Measurements from ENCODE around the gene KDM5A.
"Not testable (repeated sequence)": the region's sequence is repeated elsewhere in the genome, so short reads cannot be mapped to it uniquely, and the experiment has no call there.

KDM5A gene

DNA sequence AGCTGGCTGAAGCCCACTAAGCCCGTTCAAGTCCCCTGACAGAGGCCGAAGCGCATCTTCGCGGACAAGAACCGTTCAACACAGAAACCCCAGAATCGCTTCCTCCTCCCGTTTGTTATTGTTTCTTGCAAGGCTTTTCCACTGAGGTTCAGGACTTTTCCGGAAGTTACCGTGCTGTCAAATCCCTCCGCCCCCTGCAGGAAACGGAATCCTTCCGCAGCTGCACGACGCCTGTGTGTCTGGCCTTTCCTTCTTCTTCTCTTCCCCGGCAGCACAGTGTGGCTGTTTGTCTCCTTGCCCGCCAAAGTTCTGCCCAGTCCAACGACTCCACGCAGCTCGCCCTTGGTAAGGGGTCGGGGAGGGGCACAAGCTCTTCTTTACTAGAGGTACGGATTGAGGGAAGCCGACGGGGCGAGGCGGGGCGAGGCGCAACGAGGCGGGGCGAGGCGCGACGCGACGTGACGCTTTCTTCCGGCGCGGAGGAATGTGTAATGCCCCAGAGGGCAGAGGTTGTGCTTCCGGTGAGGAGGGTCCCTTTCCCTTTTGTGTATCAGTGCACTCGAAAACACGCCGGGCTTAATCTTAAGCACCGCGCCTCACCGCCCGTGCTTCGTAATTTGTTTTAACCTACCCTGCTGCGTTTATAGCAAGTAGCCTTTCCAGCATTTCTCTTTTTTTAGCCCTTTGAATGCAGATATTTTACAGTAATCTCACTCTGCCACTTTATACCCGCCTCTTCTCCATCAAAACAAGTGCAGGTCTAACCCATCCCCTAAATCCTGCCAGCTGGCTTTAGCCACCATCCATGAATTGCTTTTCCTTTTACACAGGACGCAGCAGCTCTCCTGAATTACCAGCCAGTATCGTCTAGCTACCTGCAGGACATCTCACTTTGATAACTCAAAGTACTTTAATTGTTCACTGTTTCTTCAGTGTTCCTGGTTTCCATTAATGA lies at the start of gene KDM5A:
TSS of gene KDM5A (minus strand) at position 179 of the 955 bp plus-strand sequence. CDS start 229 bp downstream, outside the sequence.
- DNase-seq (ENCODE audit: insufficient read length, low spot score) (peak; percentile 74), FAIRE-seq (peak; percentile 94)

DNA sequence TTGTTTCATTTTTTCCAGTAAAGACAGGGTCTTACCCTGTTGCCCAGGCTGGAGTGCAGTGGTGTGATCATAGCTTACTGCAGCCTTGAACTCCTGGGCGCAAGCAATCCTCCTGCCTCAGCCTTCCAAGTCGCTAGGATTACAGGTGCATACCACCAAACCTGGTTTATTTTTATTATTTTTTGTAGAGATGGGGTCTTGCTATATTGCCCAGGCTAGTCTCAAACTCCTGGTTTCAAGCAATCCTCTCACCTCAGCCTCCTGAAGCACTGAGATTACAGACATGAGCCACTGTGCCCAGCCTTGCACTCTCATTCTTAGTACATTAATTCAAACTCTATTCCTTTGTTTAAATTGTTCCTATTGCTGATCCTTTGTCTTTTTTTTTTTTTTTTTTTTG lies 46.6 kb upstream of the KDM5A start:
- FAIRE-seq; DNase-seq (ENCODE audit: insufficient read length, low spot score): not testable (repeated sequence)

DNA sequence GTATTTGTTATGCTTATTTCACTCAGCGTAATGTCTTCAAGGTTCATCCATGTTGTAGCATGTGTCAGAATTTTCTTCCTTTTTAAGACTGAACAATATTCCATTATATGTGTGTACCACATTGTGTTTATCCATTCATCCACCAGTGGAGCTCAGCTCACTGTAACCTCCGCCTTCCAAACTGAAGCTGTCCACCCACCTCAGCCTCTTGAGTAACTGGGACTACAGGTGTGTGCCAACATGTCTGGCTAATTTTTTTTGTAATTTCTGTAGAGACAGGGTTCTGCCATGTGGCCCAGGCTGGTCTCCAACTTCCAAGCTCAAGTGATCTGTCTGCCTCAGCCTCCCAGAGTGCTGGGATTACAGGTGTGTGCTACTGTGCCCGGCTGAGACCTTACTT lies 33.4 kb upstream of the KDM5A start:
- FAIRE-seq: no peak
- no peak for DNase-seq (ENCODE audit: insufficient read length, low spot score)

DNA sequence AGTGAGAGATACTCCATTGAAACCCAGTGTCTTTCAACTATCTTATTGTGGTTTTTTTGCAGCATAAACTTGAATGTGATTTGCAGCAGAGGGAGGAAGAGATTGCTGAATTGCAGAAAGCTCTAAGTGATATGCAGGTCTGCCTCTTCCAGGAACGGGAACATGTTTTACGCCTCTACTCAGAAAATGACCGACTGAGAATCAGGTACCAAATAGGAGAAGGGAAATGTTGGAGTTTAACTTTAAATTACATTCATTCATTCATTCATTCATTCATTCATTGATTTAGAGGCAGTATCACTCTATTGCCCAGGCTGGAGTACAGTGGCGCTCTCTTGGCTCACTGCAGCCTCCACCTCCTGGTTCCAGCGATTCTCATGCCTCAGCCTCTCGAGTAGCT lies 29.3 kb upstream of the KDM5A start:
- FAIRE-seq (no peak), DNase-seq (ENCODE audit: insufficient read length, low spot score) (no peak)

DNA sequence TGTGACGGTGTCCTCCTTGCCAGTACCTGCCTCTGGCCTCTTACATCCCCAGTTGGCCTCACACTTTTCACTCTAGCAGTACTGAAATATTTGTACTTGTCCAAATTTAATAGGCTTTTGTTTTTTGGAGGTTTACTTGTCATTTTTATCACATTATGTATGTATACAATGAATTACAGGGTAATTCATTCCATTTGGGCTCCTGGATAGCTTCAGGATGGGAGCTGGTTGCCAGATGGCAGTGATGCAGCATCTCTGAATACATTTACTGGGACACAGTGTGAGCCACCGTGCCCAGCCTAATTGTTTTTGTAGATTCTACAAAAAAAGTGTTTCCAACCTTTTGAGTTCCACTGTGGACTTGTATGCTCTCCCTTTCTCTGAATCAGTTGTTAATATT lies 25.7 kb upstream of the KDM5A start:
- DNase-seq (ENCODE audit: insufficient read length, low spot score) (no peak), FAIRE-seq (no peak)

DNA sequence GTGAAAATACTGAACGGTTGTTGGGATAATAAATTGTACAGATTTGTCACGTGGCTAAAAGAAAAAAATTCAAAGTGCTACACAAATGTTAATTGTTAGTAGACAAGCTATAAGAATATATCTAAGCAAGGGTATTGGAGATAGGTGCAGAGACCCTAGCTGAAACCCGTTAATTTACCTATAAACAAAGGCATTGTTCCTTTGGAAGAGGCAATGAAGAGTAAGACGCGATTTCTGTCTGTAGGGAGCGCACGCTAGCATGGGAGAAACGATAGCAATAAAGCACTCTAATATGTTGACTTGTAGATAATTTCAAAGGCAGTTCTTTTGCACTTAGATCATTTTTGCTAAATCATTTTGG lies 12.9 kb upstream of the KDM5A start:
- no peak for DNase-seq (ENCODE audit: insufficient read length, low spot score)
- FAIRE-seq: peak; percentile 66

DNA sequence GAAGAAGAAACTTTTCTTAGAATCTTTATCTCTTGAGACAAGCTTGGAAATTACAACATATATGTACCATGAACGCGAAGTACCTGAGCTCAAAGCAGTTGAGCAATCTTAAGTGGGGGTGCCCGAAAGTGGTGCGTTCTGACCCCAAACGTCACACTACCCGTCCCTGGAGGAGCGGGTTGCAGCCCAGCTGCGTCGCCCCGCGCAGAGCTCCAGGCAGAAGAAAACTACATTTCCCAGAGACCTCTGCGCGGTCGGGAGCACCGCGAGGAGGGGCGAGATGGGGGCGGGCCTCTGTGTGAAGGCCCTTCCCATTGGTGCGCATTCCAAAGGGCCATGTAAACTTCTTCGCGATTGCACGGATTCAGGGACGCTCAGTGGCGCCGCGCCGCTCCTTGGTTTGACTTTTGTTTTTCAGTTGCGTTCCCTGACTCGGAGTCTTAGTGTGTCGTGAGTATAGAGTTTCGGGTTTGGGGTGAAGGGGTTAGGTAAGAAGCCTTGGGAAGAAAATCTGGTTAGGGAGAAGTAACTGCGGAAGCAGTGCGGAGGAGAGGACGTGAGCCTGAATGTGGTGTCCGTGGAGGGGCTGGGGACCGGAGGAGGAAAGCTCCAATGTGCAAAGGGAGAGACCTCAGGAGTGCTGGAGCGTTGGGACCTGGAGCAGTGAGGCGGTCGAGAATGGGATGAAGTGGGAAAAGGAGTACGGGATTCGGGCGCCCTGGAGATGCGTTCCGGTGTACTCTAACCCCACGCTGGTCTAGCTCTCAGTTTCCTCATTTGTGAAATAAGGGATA lies 12.3 kb upstream of the KDM5A start, which contains the start of gene CCDC77:
TSS of gene CCDC77 (plus strand) at position 410 of the 794 bp plus-strand sequence. CDS start 7,740 bp downstream, outside the sequence.
- DNase-seq (ENCODE audit: insufficient read length, low spot score): peak; percentile 70
- peak; percentile 99 for FAIRE-seq

DNA sequence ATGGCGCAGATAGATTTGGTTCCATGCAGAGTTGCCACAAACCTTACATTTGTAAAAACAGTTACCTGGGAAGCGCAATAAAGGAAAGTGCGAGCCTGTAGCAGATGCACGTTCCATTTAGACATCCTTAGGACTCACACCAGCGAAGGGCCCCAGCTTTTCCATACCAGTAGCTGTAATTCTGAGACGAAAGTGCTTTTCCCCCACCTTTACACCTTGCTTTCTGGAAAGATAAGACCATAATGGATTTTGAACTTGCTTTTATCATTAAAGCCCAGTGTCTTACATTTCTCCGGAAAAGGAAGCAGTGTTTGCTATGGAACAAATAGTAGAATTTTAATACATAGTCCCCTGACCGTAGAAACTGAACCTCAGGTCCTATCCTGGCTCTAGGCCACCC lies 11.7 kb upstream of the KDM5A start:
- FAIRE-seq: no peak
- DNase-seq (ENCODE audit: insufficient read length, low spot score): no peak

DNA sequence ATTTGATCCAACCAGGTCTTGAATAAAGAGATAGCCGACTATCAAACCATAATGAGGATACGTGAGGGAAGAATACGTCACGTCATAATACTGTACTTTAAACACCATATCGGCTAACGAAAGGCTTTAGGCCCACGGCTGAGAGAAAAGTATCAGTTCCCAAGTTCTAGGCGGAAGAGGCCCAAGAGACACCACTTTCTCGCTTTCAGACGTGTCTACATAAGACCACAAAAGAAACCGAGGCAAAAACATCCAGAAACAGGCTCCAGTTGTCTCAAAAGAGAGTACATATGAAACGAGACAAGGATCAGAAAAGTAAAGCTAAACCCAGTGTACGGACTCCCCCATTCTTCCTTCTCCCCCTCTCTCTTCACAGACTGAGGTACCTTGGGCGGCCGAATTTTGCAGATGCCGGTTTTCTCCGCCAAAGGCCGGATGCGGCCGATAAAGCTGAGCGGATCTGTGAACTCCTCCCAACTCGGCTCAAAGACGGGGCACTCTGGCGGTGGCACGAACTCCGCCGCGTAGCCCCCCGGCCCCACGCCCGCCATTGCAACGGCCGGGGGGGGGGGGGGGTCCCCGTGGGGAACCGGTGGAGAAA lies 479 bp downstream of the KDM5A start:
- DNase-seq (ENCODE audit: insufficient read length, low spot score) (peak; percentile 8), FAIRE-seq (no peak)

DNA sequence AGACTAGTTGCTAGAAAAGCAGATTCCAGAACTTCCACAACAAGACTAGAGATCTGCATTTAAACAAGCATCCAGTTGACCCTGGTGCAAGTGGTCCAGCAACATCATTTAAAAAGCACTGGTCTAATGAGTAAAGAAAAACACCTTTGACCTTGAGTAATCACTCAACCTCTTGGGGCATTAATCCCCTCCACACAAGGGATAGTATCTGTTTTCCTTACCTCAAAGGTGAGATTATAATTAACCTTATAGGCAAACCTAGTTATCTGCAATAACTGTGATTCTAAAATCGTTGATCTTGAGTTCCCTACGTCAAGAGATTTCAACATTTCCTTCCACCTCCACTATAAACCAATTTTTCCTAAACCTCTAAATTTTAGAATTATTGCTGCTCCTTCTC lies 1.1 kb downstream of the KDM5A start:
- FAIRE-seq (no peak), DNase-seq (ENCODE audit: insufficient read length, low spot score) (no peak)

DNA sequence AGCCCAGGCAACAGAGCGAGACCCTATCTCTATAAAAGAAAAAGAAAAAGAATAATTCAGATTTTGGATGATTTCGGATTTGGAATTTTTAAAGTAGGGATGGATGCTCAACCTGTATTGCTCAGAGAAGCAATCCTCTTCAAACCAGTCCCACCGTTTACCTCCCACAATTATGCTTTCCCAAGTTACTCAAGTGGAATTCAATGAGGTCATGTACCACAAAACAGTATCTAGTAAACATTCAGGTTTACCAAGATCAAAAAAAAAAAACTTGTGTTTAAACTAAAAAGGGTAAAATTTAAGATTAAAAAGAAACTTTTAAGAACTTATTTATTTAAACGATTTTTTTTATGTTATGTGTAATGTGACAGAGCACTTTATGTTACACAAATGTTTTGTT lies 2.5 kb downstream of the KDM5A start:
- DNase-seq (ENCODE audit: insufficient read length, low spot score) (no peak), FAIRE-seq (no peak)

DNA sequence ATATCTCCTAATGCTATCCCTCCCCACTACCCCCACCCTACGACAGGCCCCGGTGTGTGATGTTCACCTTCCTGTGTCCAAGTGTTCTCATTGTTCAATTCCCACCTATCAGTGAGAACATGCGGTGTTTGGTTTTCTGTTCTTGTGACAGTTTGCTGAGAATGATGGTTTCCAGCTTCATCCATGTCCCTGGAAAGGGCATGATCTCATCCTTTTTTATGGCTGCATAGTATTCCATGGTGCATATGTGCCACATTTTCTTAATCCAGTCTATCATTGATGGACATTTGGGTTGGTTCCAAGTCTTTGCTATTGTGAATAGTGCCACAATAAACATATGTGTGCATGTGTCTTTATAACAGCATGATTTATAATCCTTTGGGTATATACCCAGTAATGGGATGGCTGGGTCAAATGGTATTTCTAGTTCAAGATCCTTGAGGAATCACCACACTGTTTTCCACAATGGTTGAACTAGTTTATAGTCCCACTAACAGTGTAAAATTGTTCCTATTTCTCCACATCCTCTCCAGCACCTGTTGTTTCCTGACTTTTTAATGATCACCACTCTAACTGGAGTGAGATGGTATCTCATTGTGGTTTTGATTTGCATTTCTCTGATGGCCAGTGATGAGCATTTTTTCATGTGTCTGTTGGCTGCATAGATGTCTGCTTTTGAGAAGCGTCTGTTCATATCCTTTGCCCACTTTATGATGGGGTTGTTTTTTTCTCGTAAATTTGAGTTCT lies 18.2 kb downstream of the KDM5A start:
- DNase-seq (ENCODE audit: insufficient read length, low spot score); FAIRE-seq: not testable (repeated sequence)

DNA sequence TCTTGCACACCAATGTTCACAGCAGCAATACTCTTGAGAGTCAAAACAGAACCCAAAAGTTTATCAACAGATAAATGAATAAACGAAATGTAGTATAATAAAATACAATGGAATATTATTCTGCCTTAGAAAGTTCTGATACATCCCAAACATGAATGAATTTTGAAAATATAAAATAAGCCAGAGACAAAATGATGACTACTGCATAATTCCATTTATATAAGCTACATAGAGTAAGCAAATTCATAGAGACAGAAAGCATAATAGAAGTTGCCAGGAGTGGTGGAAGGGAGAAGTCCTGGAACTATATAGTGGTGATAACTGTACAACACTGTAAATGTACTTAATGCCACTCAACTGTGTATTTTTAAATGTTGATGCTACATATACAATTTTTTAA lies 21.1 kb downstream of the KDM5A start:
- FAIRE-seq: no peak
- no peak for DNase-seq (ENCODE audit: insufficient read length, low spot score)

DNA sequence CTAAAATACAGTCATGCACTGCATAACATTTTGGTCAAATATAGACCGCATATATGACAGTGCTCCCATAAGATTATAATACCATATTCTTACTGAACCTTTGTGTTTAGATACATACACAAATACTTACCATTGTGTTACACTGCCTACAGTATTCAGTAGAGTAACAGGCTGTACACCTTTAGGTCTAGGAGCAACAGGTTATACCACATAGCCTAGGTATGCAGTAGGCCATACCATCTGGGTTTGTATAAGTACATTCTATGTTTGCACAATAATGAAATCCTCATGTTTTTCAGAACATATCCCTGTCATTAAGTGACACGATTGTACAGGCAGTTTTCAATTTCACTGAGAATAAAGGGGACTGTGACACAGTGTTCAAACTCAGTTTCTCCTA lies 22.3 kb downstream of the KDM5A start:
- DNase-seq (ENCODE audit: insufficient read length, low spot score) (no peak), FAIRE-seq (no peak)

DNA sequence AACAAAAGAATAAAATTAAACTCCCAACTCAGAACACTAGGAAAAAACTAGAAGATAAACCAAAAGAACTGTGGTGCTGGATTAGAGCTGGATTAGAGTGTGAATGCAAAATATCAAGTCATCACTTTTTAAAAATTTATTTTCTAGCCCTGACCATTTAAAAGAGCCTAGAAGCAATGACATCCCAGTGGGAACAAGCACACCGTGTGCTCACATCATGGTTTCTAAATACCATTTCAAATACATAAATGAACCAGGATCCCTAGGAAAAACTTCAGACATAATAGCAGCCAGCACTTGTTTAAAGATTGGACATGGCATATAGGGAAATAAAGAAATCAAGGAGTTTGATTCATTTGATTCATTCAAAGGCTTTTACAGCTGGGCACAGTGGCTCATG lies 30.0 kb downstream of the KDM5A start:
- FAIRE-seq (no peak), DNase-seq (ENCODE audit: insufficient read length, low spot score) (no peak)

DNA sequence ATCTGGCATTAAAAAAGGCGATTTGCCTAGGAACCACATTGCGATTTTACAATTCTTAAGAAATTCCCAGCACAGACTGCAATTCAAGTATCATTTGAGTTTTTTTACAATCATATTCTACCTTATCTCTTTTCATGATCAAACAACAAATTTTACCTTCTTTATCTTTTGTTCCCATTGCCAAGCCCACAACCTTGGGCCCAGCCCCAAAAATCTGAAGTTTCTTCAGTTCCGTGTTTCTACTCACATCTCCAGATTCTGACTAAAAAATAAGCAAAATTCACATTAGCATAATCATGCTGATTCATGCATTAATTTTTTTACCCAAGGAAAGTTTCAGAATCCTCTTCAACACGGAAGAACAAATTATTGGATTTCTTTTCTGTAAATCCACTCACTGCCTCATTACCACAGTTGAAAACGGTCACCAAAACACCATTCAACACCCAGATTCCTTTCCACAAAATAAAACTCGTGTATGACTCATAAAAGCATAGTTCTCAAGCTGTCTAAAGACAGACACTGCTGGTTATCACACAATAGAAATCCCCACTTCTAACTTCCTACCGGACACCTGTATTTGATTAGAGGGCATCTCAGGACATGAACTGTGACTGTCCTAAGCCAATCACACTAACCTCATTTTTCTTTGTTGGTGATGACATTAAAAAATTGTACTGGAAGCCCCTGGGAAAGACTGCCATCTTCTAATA lies 32.7 kb downstream of the KDM5A start:
- no peak for DNase-seq (ENCODE audit: insufficient read length, low spot score)
- no peak for FAIRE-seq

DNA sequence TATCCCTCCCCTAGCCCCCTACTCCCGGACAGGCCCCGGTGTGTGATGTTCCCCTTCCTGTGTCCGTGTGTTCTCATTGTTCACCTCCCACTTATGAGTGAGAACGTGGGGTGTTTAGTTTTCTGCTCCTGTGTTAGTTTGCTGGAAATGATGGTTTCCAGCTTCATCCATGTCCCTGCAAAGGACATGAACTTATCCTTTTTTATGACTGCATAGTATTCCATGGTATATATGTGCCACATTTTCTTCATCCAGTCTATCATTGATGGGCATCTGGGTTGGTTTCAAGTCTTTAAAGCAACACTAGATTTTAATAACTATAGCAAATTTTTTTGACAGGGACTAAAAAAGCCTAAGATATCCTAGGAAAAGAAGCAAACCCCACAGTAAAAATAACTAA lies 37.9 kb downstream of the KDM5A start:
- not testable (repeated sequence) for DNase-seq (ENCODE audit: insufficient read length, low spot score); FAIRE-seq

DNA sequence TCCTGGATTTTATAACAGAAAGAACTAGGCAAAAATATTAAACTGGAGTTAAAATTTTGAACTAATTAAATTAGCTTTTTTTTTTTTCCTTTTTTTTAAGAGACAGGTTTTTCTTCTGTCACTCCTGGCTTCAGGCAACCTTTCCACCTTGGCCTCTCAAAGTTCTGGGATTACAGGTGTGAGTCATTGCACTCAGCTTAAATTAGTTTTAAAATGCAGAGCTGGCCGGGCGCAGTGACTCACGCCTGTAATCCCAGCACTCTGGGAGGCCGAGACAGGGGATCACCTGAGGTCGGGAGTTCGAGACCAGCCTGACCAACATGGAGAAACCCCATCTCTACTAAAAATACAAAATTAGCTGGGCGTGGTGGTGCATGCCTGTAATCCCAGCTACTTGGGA lies 39.5 kb downstream of the KDM5A start:
- not testable (repeated sequence) for FAIRE-seq; DNase-seq (ENCODE audit: insufficient read length, low spot score)

DNA sequence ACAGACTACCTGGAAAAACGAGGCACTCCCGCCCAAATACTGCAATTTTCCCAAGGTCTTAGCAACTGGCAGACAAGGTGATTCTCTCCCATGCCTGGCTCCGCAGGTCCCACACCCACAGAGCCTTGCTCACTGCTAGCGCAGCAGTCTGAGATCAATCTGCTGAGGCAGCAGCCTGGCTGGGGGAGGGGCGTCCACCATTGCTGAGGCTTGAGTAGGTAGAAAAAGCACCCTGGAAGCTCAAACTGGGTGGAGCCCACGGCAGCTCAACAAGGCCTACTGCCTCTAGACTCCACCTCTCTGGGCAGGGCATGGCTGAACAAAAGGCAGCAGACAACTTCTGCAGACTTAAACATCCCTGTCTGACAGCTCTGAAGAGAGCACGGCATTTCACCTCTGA lies 46.1 kb downstream of the KDM5A start:
- DNase-seq (ENCODE audit: insufficient read length, low spot score); FAIRE-seq: not testable (repeated sequence)

DNA sequence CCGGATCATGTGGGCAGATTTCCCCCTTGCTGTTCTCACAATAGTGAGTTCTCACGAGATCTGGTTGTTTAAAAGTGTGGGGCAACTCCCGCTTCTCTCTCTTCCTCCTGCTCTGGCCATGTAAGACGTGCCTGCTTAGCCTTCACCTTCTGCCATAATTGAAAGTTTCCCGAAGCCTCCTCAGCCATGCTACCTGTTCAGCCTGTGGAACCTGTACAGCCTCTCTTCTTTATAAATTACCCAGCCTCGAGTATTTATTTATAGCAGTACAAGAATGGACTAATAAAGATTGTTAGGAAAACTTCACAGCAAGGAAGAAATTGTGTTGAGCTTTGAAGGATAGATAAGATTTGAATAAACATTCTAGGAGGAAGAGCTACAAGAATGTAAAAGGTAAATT lies 52.1 kb downstream of the KDM5A start:
- DNase-seq (ENCODE audit: insufficient read length, low spot score): no peak
- no peak for FAIRE-seq

Measured in GM19239 (cell line).